Epithelial cell of proximal tubule (primary cell): ENCODE results near the gene ARMC8. TPM values are rescaled to one million over a fixed set of nuclear protein-coding genes. Genes with fewer than 3 reads are reported as not detected.

Source experiments
- DNase-seq: peaks from one replicate; pipeline ENCODE4 v3.0.0-alpha.2; 2011; ENCODE audit warnings: low read depth
- H3K4me3 ChIP-seq: 2 replicates; pipeline ENCODE4 v1.5.1; 2011; ENCODE audit warnings: low read depth, mild to moderate bottlenecking, low read length
- total RNA-seq: library from RNA; depleted of rRNA; stranded (reverse); fragments of >200 nt; gene quantifications from 2 replicates; pipeline ENCODE4 v1.2.3, GENCODE V29; 2015
- TF ChIP-seq, protein P1 (sequence below): conservative IDR thresholded peaks from 2 replicates; pipeline ENCODE4 v1.5.1; 2012; ENCODE audit warnings: low read depth, mild to moderate bottlenecking, low read length

Gene ARMC8
- total RNA-seq, 1 donor from 2014 or later = 31.9 TPM

DNA sequence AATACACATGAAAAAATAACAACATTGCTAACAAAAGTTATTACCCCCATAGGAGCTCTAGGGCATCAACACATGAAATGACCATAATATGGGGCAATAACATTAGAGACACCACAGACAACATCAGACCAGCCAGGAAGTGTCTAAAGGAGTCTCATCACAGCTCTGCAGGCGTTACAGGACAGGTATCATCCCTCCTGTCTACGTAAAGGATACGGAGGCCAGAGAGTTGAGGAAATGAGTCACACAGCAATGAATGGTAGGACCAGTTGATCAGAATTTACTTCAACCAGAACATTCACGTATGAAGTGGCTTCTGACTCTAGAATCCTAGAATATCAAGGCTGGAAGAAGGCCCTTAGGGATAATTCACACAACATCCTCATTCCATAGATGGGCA is 140.7 kb downstream of the ARMC8 start:
- no peak for DNase-seq

DNA sequence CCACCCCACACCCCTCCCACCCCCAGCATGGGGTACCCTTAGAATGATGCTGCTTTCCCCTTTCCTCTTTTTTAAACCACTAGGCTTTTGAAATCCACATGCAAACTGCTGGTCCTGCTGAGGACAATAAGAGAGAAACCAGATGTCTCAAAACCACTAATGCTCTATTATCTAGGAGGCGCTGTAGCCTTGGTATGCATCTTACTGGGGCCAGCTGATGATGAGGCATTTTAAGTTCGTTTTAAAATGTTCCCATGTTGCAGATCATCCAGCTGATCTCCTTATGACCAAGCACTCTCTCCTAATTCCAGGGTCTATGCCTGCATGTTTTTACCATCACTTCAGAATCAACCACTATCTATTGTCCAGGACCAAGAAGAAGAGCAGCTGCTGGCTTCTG is 141.2 kb downstream of the ARMC8 start:
- DNase-seq = no peak
- TF ChIP-seq, protein P1, sequence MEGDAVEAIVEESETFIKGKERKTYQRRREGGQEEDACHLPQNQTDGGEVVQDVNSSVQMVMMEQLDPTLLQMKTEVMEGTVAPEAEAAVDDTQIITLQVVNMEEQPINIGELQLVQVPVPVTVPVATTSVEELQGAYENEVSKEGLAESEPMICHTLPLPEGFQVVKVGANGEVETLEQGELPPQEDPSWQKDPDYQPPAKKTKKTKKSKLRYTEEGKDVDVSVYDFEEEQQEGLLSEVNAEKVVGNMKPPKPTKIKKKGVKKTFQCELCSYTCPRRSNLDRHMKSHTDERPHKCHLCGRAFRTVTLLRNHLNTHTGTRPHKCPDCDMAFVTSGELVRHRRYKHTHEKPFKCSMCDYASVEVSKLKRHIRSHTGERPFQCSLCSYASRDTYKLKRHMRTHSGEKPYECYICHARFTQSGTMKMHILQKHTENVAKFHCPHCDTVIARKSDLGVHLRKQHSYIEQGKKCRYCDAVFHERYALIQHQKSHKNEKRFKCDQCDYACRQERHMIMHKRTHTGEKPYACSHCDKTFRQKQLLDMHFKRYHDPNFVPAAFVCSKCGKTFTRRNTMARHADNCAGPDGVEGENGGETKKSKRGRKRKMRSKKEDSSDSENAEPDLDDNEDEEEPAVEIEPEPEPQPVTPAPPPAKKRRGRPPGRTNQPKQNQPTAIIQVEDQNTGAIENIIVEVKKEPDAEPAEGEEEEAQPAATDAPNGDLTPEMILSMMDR = peak; percentile 39
- no peak overlapping the region for H3K4me3 ChIP-seq

More for the DNA sequence above, 140.7 kb downstream of the ARMC8 start:
- TF ChIP-seq, protein P1 = no peak
- H3K4me3 ChIP-seq = no peak overlapping the region

DNA sequence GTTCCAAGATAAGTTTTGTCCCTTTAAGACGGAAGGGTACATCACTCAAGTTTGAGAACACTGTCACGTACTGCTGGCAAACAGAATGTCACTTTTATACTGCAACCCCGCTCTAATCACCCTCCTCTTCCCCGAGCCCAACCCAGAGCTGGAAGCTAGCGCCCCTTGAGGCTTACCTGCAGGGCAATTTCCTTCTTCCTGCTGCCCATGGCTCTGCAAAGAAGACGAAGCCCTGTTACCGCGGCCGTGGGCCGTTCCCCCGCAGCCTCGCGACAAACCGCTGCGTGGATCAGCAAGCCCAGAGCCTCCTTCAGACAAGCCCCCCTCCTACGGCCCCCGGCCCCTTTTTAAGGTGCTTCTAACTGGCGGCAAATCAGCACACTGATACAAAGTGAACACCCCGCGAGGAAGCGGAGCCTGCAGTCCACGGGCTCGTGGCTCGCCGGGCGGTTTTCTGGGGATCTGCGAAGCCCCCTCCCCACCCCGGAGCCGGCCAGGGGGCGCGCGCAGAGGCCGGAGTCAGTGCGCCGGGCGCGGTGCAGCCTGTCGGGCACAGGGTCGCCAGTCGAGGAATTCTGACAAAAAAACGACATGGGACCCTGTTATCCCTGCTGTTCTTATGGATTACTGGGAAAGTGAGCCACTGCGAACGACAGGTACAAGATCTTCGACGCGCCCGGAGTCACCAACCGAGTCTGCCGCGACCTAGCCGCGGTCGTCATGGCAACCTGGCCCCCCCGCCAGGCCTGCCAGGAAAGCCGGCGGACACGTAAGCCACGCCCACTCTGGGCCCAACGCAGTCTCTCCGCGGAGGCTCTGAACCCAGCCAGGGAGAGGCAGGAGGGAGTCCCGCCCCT is 142.3 kb downstream of the ARMC8 start, which contains the start of gene NME9:
TSS of gene NME9 (minus strand) at position 725 of the 857 bp plus-strand sequence. CDS start at position 209, 516 bp downstream.
- H3K4me3 ChIP-seq = peak within 1 kb of the TSS; percentile 78
- TF ChIP-seq, protein P1 = peak; percentile 75
- no peak for DNase-seq

DNA sequence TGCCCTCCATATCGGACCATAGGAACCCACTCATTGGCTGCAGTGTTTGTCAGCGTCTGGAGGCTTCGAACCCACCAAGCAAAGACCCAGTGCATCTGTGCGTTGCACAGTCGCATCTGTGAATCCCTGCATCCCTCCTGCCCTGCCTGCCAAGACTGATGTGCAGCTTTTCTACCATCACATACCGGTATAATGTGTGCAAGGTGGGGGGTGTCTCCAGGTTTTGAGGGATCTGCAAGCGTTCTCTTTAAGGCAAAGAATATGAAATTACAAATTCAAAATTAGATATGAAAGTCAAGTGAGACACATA is 142.8 kb downstream of the ARMC8 start:
- TF ChIP-seq, protein P1 = no peak
- peak overlapping the region; percentile 78 for H3K4me3 ChIP-seq
- DNase-seq = no peak

DNA sequence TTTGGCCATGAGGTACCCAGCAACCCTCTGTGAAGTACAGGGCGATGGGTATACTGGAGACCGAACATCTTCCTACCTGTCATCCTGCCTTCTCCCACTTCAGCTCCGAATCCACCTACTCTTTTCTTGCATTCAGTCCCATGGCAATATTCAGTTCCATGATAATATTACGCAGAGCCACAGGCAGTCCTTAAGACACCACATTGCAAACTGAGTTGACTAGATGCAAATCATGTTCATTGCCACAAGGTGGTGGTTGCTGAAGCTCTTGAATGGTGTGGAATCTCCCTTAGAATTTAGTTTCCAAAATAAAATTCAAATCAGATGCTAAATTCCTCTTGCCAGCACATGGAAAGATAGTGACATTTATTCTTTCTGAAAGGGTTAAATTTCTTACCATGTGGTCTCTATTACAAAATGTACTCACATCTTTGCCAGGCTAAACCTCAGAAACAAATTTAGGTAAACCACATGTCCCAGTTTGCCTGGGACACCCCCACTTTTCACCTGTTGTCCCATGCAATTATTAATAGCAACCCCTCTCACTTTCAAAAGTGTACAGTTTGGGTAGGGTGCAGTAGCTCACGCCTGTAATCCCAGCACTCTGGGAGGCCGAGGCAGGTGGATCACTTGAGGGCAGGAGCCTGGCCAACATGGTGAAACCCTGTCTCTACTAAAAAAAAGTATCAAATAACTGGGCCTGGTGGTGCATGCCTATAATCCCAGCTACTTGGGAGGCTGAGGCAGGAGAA is 144.2 kb downstream of the ARMC8 start:
- DNase-seq = no peak
- no peak overlapping the region for H3K4me3 ChIP-seq
- TF ChIP-seq, protein P1 = peak; percentile 41

DNA sequence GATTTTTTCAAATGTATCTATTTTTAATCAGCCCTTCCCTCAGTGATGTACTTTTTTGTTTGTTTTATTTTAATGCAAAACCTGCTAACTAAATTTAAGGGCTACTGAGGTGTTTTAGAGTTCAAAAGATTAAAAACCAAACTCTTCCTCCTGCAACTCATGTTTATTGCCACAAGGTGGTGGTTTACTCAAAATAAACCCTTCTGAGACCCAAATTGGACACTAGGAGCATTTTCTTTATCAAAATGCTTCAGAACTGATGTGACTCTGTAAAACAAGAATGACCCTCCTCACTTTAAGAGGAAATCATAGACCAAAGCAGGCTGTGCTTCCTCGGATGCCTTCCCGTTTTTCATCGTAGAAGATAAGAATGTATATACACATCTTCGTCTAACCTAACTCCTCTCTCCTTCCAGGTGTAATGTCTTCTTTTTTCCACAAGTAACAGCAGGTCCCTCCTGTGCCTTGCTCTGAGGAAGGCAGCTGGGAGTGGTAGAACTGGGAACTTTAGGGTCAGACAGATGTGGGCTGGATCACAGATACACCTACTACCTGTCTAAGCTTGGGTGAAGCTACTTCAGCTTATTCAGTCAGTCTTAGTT is 145.5 kb downstream of the ARMC8 start:
- no peak for DNase-seq
- no peak overlapping the region for H3K4me3 ChIP-seq
- TF ChIP-seq, protein P1 = peak; percentile 72
